Nephron (organoid): ENCODE data around the gene GPATCH8.
"Not testable (repeated sequence)": the region's sequence is repeated elsewhere in the genome, so short reads cannot be mapped to it uniquely, and the experiment has no call there.

Experiments used
- H3K27ac Mint-ChIP-seq, 3 experiments: 2 replicates each; pipeline ENCODE4 v1.8.0; 2020; ENCODE audit warnings: mixed read lengths in 3 of 3, mild to moderate bottlenecking in 2 of 3, moderate library complexity in 1 of 3
- H3K27me3 Mint-ChIP-seq: 2 replicates; pipeline ENCODE4 v1.8.0; 2021; ENCODE audit warnings: low read depth, mild to moderate bottlenecking, moderate library complexity, mixed read lengths
- H3K36me3 Mint-ChIP-seq: 2 replicates; pipeline ENCODE4 v1.8.0; 2020; ENCODE audit warnings: low read depth, mixed read lengths
- H3K4me1 Mint-ChIP-seq: 2 replicates; pipeline ENCODE4 v1.8.0; 2020; ENCODE audit warnings: mixed read lengths
- H3K4me3 Mint-ChIP-seq, 3 experiments: 2 replicates each; pipeline ENCODE4 v1.8.0; 2020; ENCODE audit warnings: mild to moderate bottlenecking in 3 of 3, mixed read lengths in 3 of 3, moderate library complexity in 2 of 3
- H3K9me3 Mint-ChIP-seq: 2 replicates; pipeline ENCODE4 v1.8.0; 2020; ENCODE audit warnings: mixed read lengths
- TF ChIP-seq, protein P1 (sequence below), 3 experiments: fragments of 200-600 bp; sonication (generic); IDR thresholded peaks; one replicate each; pipeline ENCODE4 v1.5.0; 2021; ENCODE audit warnings: antibody characterized with exemption in 3 of 3; ENCODE audit not compliant: unreplicated experiment in 3 of 3

The GPATCH8 gene

DNA sequence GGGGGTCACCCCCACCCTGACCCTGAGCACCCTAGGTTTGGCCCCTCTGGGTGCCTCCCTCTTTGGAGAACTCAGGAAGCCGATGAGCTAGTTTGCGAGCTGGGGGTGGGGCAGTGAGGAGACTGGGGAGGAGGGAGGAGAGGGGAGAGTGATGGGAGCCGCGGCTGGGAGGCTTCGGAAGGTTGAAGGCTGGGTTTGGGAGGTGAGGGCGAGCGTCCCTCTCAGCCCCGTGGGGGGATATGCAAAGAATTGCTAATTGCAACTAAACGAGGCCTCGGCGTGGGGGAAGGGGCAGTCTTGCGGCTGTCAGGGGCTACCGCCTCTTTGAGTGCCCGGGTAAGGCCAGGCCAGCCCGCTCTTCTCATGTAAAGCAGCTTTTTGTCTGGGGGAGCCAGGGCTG is 36.5 kb upstream of the GPATCH8 start:
- Mint-ChIP-seq H3K4me3 (peak overlapping the region in 1 of 3 experiments; percentile 27), H3K36me3 (no peaks in the 10 kb centered on the region), H3K27ac (peak overlapping the region; percentile 20 to 99 (median 50)), H3K9me3 (no peaks in the 10 kb centered on the region), H3K4me1 (peaks cover 61% of the 10 kb centered on the region), H3K27me3 (no peaks in the 10 kb centered on the region)
- TF ChIP-seq, protein P1, sequence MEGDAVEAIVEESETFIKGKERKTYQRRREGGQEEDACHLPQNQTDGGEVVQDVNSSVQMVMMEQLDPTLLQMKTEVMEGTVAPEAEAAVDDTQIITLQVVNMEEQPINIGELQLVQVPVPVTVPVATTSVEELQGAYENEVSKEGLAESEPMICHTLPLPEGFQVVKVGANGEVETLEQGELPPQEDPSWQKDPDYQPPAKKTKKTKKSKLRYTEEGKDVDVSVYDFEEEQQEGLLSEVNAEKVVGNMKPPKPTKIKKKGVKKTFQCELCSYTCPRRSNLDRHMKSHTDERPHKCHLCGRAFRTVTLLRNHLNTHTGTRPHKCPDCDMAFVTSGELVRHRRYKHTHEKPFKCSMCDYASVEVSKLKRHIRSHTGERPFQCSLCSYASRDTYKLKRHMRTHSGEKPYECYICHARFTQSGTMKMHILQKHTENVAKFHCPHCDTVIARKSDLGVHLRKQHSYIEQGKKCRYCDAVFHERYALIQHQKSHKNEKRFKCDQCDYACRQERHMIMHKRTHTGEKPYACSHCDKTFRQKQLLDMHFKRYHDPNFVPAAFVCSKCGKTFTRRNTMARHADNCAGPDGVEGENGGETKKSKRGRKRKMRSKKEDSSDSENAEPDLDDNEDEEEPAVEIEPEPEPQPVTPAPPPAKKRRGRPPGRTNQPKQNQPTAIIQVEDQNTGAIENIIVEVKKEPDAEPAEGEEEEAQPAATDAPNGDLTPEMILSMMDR (IDR thresholded peaks at IDR 0.05; ENCODE audit: unreplicated experiment in 3 of 3), result no peak

DNA sequence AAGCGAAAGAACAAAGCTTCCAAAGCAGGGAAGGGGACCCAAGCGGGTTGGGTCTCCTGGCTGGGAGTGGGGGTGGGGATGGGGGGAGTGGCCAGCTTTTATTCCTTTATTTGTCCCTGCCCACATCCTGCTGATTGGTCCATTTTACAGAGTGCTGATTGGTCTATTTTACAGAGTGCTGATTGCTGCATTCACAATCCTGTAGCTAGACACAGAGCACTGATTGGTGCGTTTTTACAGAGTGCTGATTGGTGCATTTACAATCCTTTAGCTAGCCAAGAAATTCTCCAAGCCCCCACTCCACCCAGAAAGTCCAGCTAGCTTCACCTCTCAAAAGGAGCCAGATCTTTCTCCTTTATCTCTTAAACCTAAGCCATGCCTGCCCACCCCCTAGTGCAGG is 34.7 kb upstream of the GPATCH8 start:
- H3K27me3 Mint-ChIP-seq, H3K9me3 Mint-ChIP-seq, H3K36me3 Mint-ChIP-seq: not testable (repeated sequence)
- peak overlapping the region in 1 of 3 experiments; percentile 19 for H3K4me3 Mint-ChIP-seq
- H3K4me1 Mint-ChIP-seq, result peaks cover 54% of the 10 kb centered on the region
- peak overlapping the region; percentile 75 to 99 (median 92) for H3K27ac Mint-ChIP-seq

DNA sequence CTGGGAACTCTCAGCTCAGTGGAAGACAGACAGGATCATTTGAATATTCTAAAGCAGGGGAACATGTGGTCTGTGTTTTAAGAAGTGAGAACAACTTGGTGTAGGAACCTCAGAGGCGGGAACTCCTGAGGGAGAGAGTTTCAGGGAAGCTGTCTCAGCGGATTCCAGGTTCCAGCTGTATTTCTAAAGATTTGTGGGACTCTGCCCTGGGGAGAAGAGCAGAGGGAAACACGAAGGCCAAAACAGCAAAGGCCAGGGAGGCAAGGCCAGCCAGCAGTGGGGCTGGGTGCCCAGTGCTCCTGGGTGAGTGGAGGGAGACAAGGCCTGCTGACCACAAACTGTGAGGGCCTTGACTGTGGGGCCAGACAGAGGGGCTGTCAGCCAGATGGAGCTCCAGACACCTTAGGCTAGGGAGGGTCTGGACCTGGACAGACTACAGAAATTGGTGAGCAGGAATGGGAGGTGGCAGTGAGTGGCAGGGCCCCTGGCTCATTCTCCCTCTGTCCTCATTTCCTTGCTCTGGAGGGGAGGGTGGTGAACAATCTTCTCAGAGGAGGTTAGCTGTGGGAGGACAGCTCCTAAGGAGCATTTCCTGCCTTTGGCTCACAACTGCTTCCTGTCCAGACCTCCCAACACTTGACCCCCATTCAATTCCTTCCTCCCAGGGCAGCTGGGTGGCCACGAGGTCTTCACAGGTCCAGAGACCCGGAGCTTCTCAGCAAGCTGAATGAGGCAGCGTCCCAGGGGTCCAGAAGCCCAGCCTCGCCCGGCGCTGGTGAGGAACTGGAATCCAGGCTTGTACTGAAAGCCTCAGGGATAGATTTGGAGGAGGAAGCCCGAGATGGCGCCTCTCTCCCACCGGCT is 33.1 kb upstream of the GPATCH8 start:
- Mint-ChIP-seq H3K27me3 (peaks cover 4% of the 10 kb centered on the region), H3K9me3 (no peaks in the 10 kb centered on the region), H3K4me3 (peak overlapping the region; percentile 16 to 53 (median 48)), H3K27ac (peak overlapping the region; percentile 98 to 99 (median 99)), H3K4me1 (peaks cover 38% of the 10 kb centered on the region), H3K36me3 (no peaks in the 10 kb centered on the region)
- TF ChIP-seq, protein P1 (IDR thresholded peaks at IDR 0.05; ENCODE audit: unreplicated experiment in 3 of 3), result no peak

DNA sequence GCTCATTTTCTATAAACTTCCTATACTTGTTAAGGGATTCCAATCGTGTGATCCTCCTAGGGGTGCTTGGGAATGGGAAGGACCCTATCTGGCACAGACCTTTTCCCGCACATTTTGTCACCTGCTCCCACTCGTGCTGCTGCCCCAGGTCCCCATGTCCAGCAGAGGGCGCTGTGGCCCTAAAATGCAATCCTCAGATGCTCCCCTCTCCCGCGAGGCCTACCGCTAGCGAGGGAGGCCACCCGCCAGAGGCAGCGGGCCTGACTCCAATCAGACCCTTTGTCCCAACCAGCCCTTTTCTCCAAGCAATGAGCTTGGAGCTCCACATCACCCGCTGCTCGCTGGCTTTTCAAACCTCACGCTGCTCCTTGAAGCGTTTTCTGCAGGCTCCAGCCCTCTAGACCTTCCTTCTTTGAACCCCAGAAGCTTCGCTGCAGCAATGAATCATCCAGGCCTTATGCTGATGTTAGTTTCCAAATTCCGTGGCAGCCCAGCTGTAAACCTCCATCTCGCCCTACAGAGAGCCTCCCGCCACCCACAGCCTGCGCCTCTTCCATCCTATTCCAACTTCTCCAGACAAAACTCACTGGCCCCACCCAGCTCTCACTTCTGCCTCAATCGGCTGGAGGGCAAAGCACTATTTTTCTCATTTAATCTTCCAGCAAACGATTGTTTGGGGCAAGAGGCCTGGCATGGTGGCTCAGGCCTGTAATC is 30.5 kb upstream of the GPATCH8 start:
- Mint-ChIP-seq H3K36me3 (no peaks in the 10 kb centered on the region), H3K4me3 (peak overlapping the region; percentile 12 to 46 (median 44)), H3K27me3 (peaks cover 4% of the 10 kb centered on the region), H3K4me1 (peaks cover 35% of the 10 kb centered on the region), H3K27ac (peak overlapping the region; percentile 97 to 99 (median 98)), H3K9me3 (no peaks in the 10 kb centered on the region)
- TF ChIP-seq, protein P1 (IDR thresholded peaks at IDR 0.05; ENCODE audit: unreplicated experiment in 3 of 3), result peak; percentile 96 to 98 (median 98)

DNA sequence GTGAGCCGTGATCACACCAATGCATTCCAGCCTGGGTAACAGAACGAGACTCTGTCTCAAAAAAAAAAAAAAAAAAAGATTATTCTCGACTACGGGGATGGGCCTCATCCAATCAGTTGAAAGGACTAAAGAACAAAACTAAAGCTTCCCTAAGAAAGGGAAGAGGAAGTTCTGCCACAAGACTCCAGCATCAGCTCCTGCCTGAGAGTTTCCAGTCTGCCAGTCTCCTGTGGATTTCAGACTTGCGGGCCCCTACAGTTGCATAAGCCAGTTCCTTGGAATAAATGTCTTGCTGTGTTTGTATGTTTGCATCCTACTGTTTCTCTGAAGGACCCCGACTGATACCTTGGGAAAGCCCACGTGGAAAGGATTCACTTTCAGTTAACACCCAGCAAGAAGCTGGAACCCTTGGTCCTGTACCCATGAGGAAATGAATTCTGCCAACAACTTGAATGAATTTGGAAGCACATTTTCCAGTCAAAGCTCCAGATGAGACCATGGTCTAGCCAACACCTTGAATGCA is 27.8 kb upstream of the GPATCH8 start:
- H3K27ac Mint-ChIP-seq, result no peak overlapping the region
- TF ChIP-seq, protein P1 (IDR thresholded peaks at IDR 0.05; ENCODE audit: unreplicated experiment in 3 of 3), result no peak
- H3K27me3 Mint-ChIP-seq, result peaks cover 4% of the 10 kb centered on the region
- peaks cover 6% of the 10 kb centered on the region for H3K9me3 Mint-ChIP-seq
- no peak overlapping the region for H3K4me3 Mint-ChIP-seq
- peaks cover 18% of the 10 kb centered on the region for H3K4me1 Mint-ChIP-seq
- no peaks in the 10 kb centered on the region for H3K36me3 Mint-ChIP-seq

DNA sequence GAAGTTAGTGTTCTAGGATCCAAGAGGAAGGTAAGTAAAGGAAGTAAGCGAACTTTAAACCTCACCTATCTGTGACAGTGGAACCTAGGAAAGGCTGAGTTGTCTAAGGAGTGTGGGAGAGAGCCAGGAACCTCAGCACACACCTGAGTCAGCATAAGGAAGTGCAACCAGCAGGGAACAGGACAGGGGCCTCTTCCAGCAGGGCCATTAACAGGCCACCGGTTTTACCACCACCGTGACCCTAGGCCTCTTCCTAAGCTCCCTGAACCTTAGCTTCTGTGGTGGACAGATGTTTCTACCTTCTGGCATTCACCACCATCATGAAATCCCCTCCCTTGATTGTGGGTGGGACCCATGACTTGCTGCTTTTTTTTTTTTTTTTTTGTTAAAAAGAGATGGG is 26.7 kb upstream of the GPATCH8 start:
- Mint-ChIP-seq H3K4me3 (no peak overlapping the region), H3K36me3 (no peaks in the 10 kb centered on the region), H3K27me3 (peaks cover 4% of the 10 kb centered on the region), H3K4me1 (peaks cover 10% of the 10 kb centered on the region), H3K27ac (no peak overlapping the region), H3K9me3 (peaks cover 10% of the 10 kb centered on the region)
- TF ChIP-seq, protein P1 (IDR thresholded peaks at IDR 0.05; ENCODE audit: unreplicated experiment in 3 of 3), result no peak
